Heart left ventricle (tissue), 16 donors: ENCODE data around the gene ZBTB47. TPM values are rescaled to one million over a fixed set of nuclear protein-coding genes. Genes with fewer than 3 reads are reported as not detected.
A peak's percentile ranks its signal among the peaks of the same experiment; 100 is the strongest.

Experiments
- ATAC-seq, 4 donors: fragments of 200-7000 bp; cut with Tn5 transposase; one replicate each; pipeline ENCODE4 v1.9.1; 2020 to 2022; ENCODE audit warnings: moderate library complexity in 4 of 4, mild to moderate bottlenecking in 3 of 4, moderate number of reproducible peaks in 1 of 4
- DNase-seq, 5 donors: peaks; one replicate each; pipeline ENCODE4 v3.0.0-alpha.2; 2020
- H3K27ac ChIP-seq, 12 donors: fragments of 200-600 bp; sonication (generic) in 4 of 12; one replicate each; pipeline versions ENCODE4 v1.5.0 to v1.8.0; 2016 to 2022; ENCODE audit warnings: mild to moderate bottlenecking in 2 of 12
- H3K27me3 ChIP-seq, 9 donors: fragments of 200-600 bp; sonication (generic) in 2 of 9; one replicate each; pipeline versions ENCODE4 v1.5.1 to v1.8.0; 2016 to 2022; ENCODE audit warnings: mild to moderate bottlenecking in 3 of 9
- H3K36me3 ChIP-seq, 9 donors: fragments of 200-600 bp; sonication (generic) in 2 of 9; one replicate each; pipeline versions ENCODE4 v1.5.0 to v1.8.0; 2018 to 2022; ENCODE audit warnings: mild to moderate bottlenecking in 2 of 9
- H3K4me1 ChIP-seq, 12 donors: fragments of 200-600 bp; sonication (generic) in 4 of 12; one replicate each; pipeline versions ENCODE4 v1.5.0 to v1.8.0; 2016 to 2022; ENCODE audit warnings: mild to moderate bottlenecking in 3 of 12
- H3K4me3 ChIP-seq, 12 donors: fragments of 200-600 bp; sonication (generic) in 4 of 12; one replicate each; pipeline versions ENCODE4 v1.5.0 to v1.8.0; 2017 to 2022; ENCODE audit warnings: mild to moderate bottlenecking in 9 of 12, moderate library complexity in 4 of 12
- H3K9me3 ChIP-seq, 12 donors: fragments of 200-600 bp; sonication (generic) in 4 of 12; one replicate each; pipeline versions ENCODE4 v1.5.0 to v1.8.0; 2016 to 2022; ENCODE audit warnings: mild to moderate bottlenecking in 1 of 12
- CTCF ChIP-seq, 12 donors: fragments of 200-600 bp; sonication (generic) in 4 of 12; IDR thresholded peaks; one replicate each; pipeline versions ENCODE4 v1.5.0 to v1.8.0; 2018 to 2022; ENCODE audit warnings: antibody characterized with exemption in 12 of 12, mild to moderate bottlenecking in 5 of 12
- POLR2A ChIP-seq, 2 donors: fragments of 450-650 bp; IDR thresholded peaks; one replicate each; pipeline ENCODE4 v1.6.1; 2017; ENCODE audit warnings: antibody characterized with exemption in 2 of 2, mild to moderate bottlenecking in 2 of 2, moderate library complexity in 2 of 2
- WGBS, 4 donors: extraction: QIAGEN DNeasy Blood & Tissue Kit in 2 of 4; methylation state at CpG; one replicate each; pipeline versions ENCODE4 v1.1.5 to v1.1.7; 2013 to 2018; 5-methylcytosine and 5-hydroxymethylcytosine counted together
- intact Hi-C, 10 donors: fragments of 100-400 bp; cut with DNase I; formaldehyde crosslinking; loops; one replicate each; pipeline versions ENCODE4 v1.11.1 to v1.14.2; 2022
- polyA plus RNA-seq, 2 donors: library from polyadenylated mRNA; stranded (reverse); fragments of 200-250 nt; gene quantifications; one replicate each; pipeline ENCODE4 v1.2.3, GENCODE V29; 2013
- total RNA-seq, 9 donors: library from RNA; depleted of rRNA in 2 of 9; stranded (reverse); fragments of >200 nt in 2 of 9; fragmentation: NEBNext Ultra II Directional in 3 of 9; extraction: Animal tissue kit (Norgen Biotek cat#: 25700) in 3 of 9; gene quantifications; one replicate each; pipeline versions ENCODE4 v1.1.0 to v1.2.4, GENCODE V29; 2016 to 2023
- donor health status: ischemic (EF 13 %, LVEDD 7.1; RV severe dilation, severe dysfunction).
- donor health status: healthy with polysubstance abuse.
- donor health status: DM: no; HTN: yes; CAD: no.
- donor health status: DM: no; HTN: no; CAD: no.
- donor health status: ischemic (EF 25% LVEDD 6.9; RV normal size, moderate dysfunction).
- donor health status: ischemic (EF 25% LVEDD 5.7; RV mildly dilated, moderate dysfunction).
- donor health status: healthy.
- donor health status: DM: yes; HTN: yes; CAD: no.
- donor health status: ischemic (EF 35%, LVEDD 5.7; RV mildly dilated, moderate dysfunction).
- donor health status: nonischemic (EF 11% LVEDD 7.7; RV severe dilation, severe dysfunction).
- donor health status: DM: yes; HTN: yes; CAD: no.
- donor health status: PGD.
- donor health status: ischemic (EF 29% LVEDD 5.4; RV normal size, mild dysfunction).
- donor health status: nonischemic (EF 23%, LVEDD 6.1; RV moderate dilation, normal function).

ZBTB47 gene
- total and polyA plus RNA-seq, 11 donors = 76.6 to 184 (median 125) TPM

GRCh38 chr3:42710323-42711021, 57.0 kb downstream of the ZBTB47 start:
- Histone ChIP-seq H3K27ac (no peak overlapping the region), H3K27me3 (no peaks in the 10 kb centered on the region), H3K36me3 (no peaks in the 10 kb centered on the region), H3K4me1 (peaks cover 0 to 12% (median 0%) of the 10 kb centered on the region in 12 donors), H3K9me3 (no peaks in the 10 kb centered on the region), H3K4me3 (no peak overlapping the region)
- intact Hi-C loops = no loop called here
- no peak for TF ChIP-seq POLR2A (IDR thresholded peaks at IDR 0.05)
- 83 to 86% (median 85%) methylated on average over 7 of the region's 7 CpGs for WGBS, 4 donors
- ATAC-seq (no peak), DNase-seq (peak in 2 of 5 donors; percentile 2 to 8)

GRCh38 chr3:42711491-42712343, 58.2 kb downstream of the ZBTB47 start:
- peak in 1 of 4 donors; percentile 13 for ATAC-seq
- H3K27ac ChIP-seq = no peak overlapping the region
- intact Hi-C loops = no loop called here

GRCh38 chr3:42712344-42712648, 58.8 kb downstream of the ZBTB47 start:
- H3K4me1 ChIP-seq = no peaks in the 10 kb centered on the region
- intact Hi-C loops = no loop called here
- WGBS, 4 donors = 87 to 94% (median 88%) methylated on average over 4 of the region's 4 CpGs
- no peaks in the 10 kb centered on the region for H3K36me3 ChIP-seq
- no peak overlapping the region for H3K27ac ChIP-seq
- DNase-seq (peak in 2 of 5 donors; percentile 2 to 12), ATAC-seq (no peak)
- H3K27me3 ChIP-seq = no peaks in the 10 kb centered on the region
- H3K9me3 ChIP-seq = no peaks in the 10 kb centered on the region
- no peak for TF ChIP-seq CTCF (IDR thresholded peaks at IDR 0.05)
- no peak for TF ChIP-seq POLR2A (IDR thresholded peaks at IDR 0.05)
- H3K4me3 ChIP-seq = no peak overlapping the region

More at GRCh38 chr3:42711491-42712343, 58.2 kb downstream of the ZBTB47 start:
- WGBS, 4 donors = 37 to 69% (median 56%) methylated on average over 4 to 6 of the region's 6 CpGs
- no peak overlapping the region for H3K4me3 ChIP-seq
- no peaks in the 10 kb centered on the region for H3K9me3 ChIP-seq
- no peaks in the 10 kb centered on the region for H3K36me3 ChIP-seq
- TF ChIP-seq CTCF (IDR thresholded peaks at IDR 0.05) (peak in 1 of 12 donors; percentile 3), POLR2A (IDR thresholded peaks at IDR 0.05) (no peak)
- no peaks in the 10 kb centered on the region for H3K27me3 ChIP-seq
- DNase-seq = peak in 1 of 5 donors; percentile 3
- no peaks in the 10 kb centered on the region for H3K4me1 ChIP-seq

- WGBS, 4 donors = 70 to 77% (median 73%) methylated on average over 5 of the region's 5 CpGs
- H3K9me3 ChIP-seq = no peaks in the 10 kb centered on the region
- H3K27ac ChIP-seq = no peak overlapping the region
- H3K4me3 ChIP-seq = no peak overlapping the region
- intact Hi-C loops = no loop called here
- DNase-seq (peak in 2 of 5 donors; percentile 1 to 13), ATAC-seq (no peak)
- no peaks in the 10 kb centered on the region for H3K4me1 ChIP-seq
- no peaks in the 10 kb centered on the region for H3K36me3 ChIP-seq
- no peak for TF ChIP-seq POLR2A (IDR thresholded peaks at IDR 0.05)
- TF ChIP-seq CTCF (IDR thresholded peaks at IDR 0.05) = no peak
- H3K27me3 ChIP-seq = no peaks in the 10 kb centered on the region
These were observed 59.3 kb downstream of the ZBTB47 start for GRCh38 chr3:42712688-42713372.
